Measurements from ENCODE around the gene TBC1D19. TPM values are rescaled to one million over a fixed set of nuclear protein-coding genes. Genes with fewer than 3 reads are reported as not detected.

Gene TBC1D19
- total RNA-seq, 3 donors from 2014 or later: 14.9 to 27.2 (median 23.9) TPM

DNA sequence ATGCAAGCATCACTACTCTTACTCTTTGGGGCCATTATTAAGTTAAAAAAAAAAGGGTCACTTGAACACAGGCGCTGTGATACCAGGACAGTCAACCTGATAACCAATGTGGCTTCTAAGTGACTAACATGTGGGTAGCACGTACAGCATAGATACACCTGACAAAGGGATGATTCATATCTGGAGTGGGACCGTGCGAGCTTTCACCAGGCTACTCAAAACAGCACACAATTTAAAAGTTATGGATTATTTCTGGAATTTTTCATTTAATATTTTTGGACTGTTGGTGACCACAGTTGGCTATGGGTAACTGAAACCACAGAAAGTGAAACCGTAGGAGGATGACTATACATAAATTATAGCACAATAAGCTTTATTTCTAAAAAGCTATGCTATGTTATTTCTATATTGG lies 162.9 kb downstream of the TBC1D19 start:
- Histone ChIP-seq H3K27me3 (no peaks in the 10 kb centered on the region), H3K27ac (no peak overlapping the region), H3K4me1 (no peaks in the 10 kb centered on the region), H3K36me3 (no peaks in the 10 kb centered on the region), H3K9me3 (no peaks in the 10 kb centered on the region), H3K4me3 (no peak overlapping the region)
- TF ChIP-seq, protein P1, sequence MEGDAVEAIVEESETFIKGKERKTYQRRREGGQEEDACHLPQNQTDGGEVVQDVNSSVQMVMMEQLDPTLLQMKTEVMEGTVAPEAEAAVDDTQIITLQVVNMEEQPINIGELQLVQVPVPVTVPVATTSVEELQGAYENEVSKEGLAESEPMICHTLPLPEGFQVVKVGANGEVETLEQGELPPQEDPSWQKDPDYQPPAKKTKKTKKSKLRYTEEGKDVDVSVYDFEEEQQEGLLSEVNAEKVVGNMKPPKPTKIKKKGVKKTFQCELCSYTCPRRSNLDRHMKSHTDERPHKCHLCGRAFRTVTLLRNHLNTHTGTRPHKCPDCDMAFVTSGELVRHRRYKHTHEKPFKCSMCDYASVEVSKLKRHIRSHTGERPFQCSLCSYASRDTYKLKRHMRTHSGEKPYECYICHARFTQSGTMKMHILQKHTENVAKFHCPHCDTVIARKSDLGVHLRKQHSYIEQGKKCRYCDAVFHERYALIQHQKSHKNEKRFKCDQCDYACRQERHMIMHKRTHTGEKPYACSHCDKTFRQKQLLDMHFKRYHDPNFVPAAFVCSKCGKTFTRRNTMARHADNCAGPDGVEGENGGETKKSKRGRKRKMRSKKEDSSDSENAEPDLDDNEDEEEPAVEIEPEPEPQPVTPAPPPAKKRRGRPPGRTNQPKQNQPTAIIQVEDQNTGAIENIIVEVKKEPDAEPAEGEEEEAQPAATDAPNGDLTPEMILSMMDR (IDR thresholded peaks at IDR 0.05): no peak
- TF ChIP-seq POLR2A (IDR thresholded peaks at IDR 0.05): no peak
- no peak for TF ChIP-seq POLR2AphosphoS5 (IDR thresholded peaks at IDR 0.05)
- intact Hi-C loops (cut with DNase I; ENCODE audit: low total_unique reads): no loop called here
- no peak for DNase-seq (ENCODE audit: low spot score in 2 of 2)

DNA sequence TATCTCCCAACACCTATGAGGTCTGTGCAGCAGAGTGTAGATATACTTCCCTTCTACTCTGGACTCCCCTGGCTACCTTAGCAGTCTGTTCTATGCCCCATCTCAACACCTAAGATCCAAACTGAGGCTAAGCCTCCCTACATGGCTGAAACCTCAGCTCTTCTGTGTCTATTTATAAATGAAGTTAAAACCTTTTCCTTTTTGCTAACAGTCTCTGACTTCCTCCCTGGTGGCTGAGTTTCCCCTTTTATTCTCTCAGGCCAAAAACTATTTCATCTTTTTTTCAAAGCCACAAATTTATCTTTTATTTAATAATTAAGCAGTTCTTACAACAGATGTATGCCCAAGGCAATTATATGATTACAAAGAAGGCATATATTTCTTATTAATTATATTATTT lies 164.9 kb downstream of the TBC1D19 start:
- no peaks in the 10 kb centered on the region for H3K4me1 ChIP-seq
- H3K9me3 ChIP-seq: no peaks in the 10 kb centered on the region
- intact Hi-C loops (cut with DNase I; ENCODE audit: low total_unique reads): no loop called here
- no peak overlapping the region for H3K27ac ChIP-seq
- no peak for TF ChIP-seq POLR2AphosphoS5 (IDR thresholded peaks at IDR 0.05)
- TF ChIP-seq POLR2A (IDR thresholded peaks at IDR 0.05): no peak
- TF ChIP-seq, protein P1 (IDR thresholded peaks at IDR 0.05): no peak
- DNase-seq (ENCODE audit: low spot score in 2 of 2): no peak
- no peaks in the 10 kb centered on the region for H3K36me3 ChIP-seq
- H3K4me3 ChIP-seq: no peak overlapping the region
- H3K27me3 ChIP-seq: no peaks in the 10 kb centered on the region

DNA sequence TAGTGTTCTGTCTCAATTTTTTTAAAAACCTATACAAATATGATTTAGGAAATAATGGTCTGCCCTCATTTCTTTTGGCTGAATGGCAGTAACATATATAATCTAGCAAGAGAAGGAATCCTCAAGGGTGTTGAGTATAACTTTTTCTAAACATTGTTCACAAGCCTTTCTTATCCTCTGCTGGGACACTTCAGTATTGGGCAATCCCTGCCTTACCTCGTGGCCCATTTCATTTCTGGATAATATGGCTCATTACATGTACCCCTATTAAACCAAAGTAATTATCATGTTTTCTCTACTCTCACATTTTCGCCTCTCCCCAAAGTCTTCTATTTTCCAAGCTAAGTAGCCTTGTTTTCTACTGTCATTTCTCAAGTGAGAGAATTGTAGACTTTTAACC lies 166.0 kb downstream of the TBC1D19 start:
- no peak overlapping the region for H3K4me3 ChIP-seq
- H3K36me3 ChIP-seq: no peaks in the 10 kb centered on the region
- TF ChIP-seq POLR2A (IDR thresholded peaks at IDR 0.05) (no peak), POLR2AphosphoS5 (IDR thresholded peaks at IDR 0.05) (no peak)
- TF ChIP-seq, protein P1 (IDR thresholded peaks at IDR 0.05): no peak
- no peaks in the 10 kb centered on the region for H3K9me3 ChIP-seq
- H3K4me1 ChIP-seq: no peaks in the 10 kb centered on the region
- H3K27ac ChIP-seq: no peak overlapping the region
- no peaks in the 10 kb centered on the region for H3K27me3 ChIP-seq
- no peak for DNase-seq (ENCODE audit: low spot score in 2 of 2)
- intact Hi-C loops (cut with DNase I; ENCODE audit: low total_unique reads): no loop called here

DNA sequence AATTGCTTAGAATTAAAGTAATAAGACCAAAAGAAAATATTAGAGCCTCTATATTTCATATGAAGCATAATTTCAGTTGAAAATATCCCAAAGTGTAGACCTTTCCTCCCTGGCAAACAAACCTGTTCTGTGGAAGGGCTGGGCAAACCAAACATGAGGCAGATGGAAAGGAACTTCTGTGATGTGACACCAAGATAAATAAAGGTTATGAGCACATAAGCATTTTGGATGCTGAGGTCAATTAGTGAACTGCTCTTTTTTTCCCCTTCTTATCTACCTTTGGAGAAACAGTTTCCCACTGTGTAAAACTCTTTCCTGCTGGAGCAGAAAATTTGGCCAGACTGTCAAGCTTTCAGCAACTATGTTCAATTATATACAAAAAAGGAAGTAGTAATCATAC lies 167.1 kb downstream of the TBC1D19 start:
- Histone ChIP-seq H3K27ac (no peak overlapping the region), H3K27me3 (no peaks in the 10 kb centered on the region), H3K4me1 (no peaks in the 10 kb centered on the region), H3K36me3 (no peaks in the 10 kb centered on the region), H3K4me3 (no peak overlapping the region), H3K9me3 (no peaks in the 10 kb centered on the region)
- no peak for TF ChIP-seq POLR2AphosphoS5 (IDR thresholded peaks at IDR 0.05)
- TF ChIP-seq, protein P1 (IDR thresholded peaks at IDR 0.05): no peak
- no peak for DNase-seq (ENCODE audit: low spot score in 2 of 2)
- intact Hi-C loops (cut with DNase I; ENCODE audit: low total_unique reads): no loop called here

DNA sequence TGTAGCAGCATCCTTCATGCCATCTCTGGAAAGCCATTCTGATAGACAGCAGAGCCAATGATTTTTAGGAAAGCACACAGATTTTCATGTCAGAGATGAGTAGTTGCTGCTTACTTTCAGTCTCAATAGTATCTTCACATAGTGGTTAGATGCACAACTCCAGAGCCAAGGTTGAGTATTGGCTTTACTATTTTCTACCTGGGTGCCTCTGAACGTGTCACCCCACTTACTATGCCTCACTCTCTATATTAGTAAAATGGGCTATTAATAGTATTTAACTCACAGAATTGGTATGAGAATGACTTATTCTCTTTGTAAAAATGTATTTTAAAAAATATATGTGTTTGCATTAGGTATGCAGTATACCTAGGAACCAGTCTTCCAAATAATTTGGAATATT lies 168.0 kb downstream of the TBC1D19 start:
- Histone ChIP-seq H3K27me3 (no peaks in the 10 kb centered on the region), H3K36me3 (no peaks in the 10 kb centered on the region), H3K4me3 (no peak overlapping the region), H3K9me3 (no peaks in the 10 kb centered on the region), H3K27ac (no peak overlapping the region), H3K4me1 (no peaks in the 10 kb centered on the region)
- TF ChIP-seq POLR2A (IDR thresholded peaks at IDR 0.05): no peak
- no peak for TF ChIP-seq POLR2AphosphoS5 (IDR thresholded peaks at IDR 0.05)
- TF ChIP-seq, protein P1 (IDR thresholded peaks at IDR 0.05): no peak
- DNase-seq (ENCODE audit: low spot score in 2 of 2): no peak
- intact Hi-C loops (cut with DNase I; ENCODE audit: low total_unique reads): no loop called here
